ENCODE data around the gene ADK.

The ADK gene

DNA sequence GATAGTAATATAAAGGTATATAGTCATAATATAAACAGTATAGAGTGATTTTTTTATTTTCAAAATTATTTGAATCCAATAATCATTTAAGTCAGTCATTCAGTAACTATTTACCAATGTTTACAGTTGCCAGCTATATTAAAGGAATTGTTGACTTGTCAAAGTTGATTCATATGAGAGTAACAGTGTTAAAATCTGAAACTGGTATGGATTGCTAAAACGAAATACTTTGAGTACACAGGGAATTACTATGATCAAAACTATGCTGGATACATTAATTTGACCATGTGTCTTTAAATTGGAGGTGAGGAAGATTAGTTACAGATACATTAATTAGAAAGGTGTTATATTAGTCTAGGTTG, 282.6 kb downstream of the ADK start:
- DNase-seq (ENCODE audit: insufficient read length, low spot score) (no peak), FAIRE-seq (no peak)
- TF ChIP-seq CTCF (IDR thresholded peaks at IDR 0.05; ENCODE audit: insufficient read depth, missing control alignments): no peak

DNA sequence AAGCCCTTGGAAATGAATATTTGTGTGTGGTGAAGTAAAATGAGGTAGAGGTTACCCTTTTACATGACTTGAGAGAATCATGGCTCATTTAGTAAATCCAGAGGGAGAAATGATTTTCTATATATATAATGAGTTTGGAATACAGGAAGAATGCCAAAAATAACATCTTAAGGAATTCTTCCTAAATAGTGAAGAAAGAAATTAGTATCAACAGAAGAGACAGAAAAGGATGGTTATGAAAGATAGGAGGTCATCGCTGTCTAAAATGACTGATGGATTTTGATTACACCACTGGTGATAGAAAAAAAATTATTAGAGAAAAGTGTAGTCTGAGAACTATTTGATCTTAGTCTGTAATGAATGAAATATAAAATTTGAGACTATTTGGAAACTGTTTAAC, 283.0 kb downstream of the ADK start:
- FAIRE-seq: no peak
- no peak for TF ChIP-seq CTCF (IDR thresholded peaks at IDR 0.05; ENCODE audit: insufficient read depth, missing control alignments)
- no peak for DNase-seq (ENCODE audit: insufficient read length, low spot score)

- FAIRE-seq (no peak), DNase-seq (ENCODE audit: insufficient read length, low spot score) (no peak)
- no peak for TF ChIP-seq CTCF (IDR thresholded peaks at IDR 0.05; ENCODE audit: insufficient read depth, missing control alignments)
Observed at GRCh38 chr10:74434547-74434946, 283.5 kb downstream of the ADK start.

- no peak for DNase-seq (ENCODE audit: insufficient read length, low spot score)
- FAIRE-seq: no peak
Observed at GRCh38 chr10:74436523-74437170, 285.6 kb downstream of the ADK start.

DNA sequence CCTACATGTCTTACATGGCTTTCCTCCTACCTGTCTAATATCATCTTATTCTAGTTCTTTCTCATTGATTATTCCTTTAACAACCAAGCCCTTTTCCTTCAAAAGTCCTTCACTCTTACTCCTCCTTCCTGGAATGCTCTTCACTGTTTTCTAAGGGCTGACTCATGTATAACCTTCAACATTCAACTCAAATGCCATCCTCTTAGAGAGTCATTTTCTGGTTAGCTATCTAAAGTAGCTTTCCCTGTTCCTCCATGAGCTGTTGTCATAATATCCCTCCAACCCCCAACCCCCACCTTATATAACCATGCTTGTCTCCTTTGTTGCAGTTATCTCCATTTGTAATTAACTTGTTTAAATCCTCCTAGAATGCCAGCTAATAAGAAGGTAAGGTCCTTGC, 286.8 kb downstream of the ADK start:
- FAIRE-seq (no peak), DNase-seq (ENCODE audit: insufficient read length, low spot score) (no peak)
- TF ChIP-seq CTCF (IDR thresholded peaks at IDR 0.05; ENCODE audit: insufficient read depth, missing control alignments): no peak

More at GRCh38 chr10:74436523-74437170, 285.6 kb downstream of the ADK start:
- TF ChIP-seq CTCF (IDR thresholded peaks at IDR 0.05; ENCODE audit: insufficient read depth, missing control alignments): no peak

GRCh38 chr10:74439213-74439612, 288.2 kb downstream of the ADK start:
- FAIRE-seq: peak; percentile 87
- no peak for DNase-seq (ENCODE audit: insufficient read length, low spot score)
- TF ChIP-seq CTCF (IDR thresholded peaks at IDR 0.05; ENCODE audit: insufficient read depth, missing control alignments): no peak

DNA sequence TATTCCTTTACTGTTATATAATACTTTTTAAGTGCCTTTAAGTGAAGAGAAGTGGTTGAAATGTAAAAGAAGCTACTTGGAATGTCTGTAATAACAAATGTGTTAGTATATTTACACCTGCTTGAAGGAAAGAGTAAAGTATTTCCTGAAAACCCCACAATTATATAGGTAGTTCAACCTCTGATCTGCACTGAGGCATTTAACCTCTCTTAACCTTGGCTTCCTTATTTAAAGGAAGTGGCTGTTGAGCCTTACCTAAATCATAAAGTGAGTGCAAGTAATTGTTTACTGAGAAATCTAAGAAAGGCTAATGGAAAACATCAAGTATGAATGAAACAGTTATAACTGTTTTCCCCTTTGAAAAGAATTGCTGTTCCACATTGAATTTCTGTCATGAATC, 294.5 kb downstream of the ADK start:
- no peak for FAIRE-seq
- TF ChIP-seq CTCF (IDR thresholded peaks at IDR 0.05; ENCODE audit: insufficient read depth, missing control alignments): no peak
- no peak for DNase-seq (ENCODE audit: insufficient read length, low spot score)
